Calu3 (cell line): Measurements from ENCODE around the gene KMT2A. TPM values are rescaled to one million over a fixed set of nuclear protein-coding genes. Genes with fewer than 3 reads are reported as not detected.

Source experiments
- BruUV-seq: library from RNA; stranded (reverse); fragments of 400-500 nt; replicated peaks from 2 replicates; lab custom pipeline; 2021; lab: Mats Ljungman, UMichigan
- CTCF ChIA-PET: fragments of 300-600 bp; sonication (Branson Sonifier 250); formaldehyde crosslinking; loops from one replicate; lab custom pipeline; 2022; ENCODE audit warnings: antibody characterized with exemption; lab: Charles Lee
- DNase-seq: peaks from one replicate; pipeline ENCODE4 v3.0.0; 2022
- H3K27ac Mint-ChIP-seq: one replicate; pipeline ENCODE4 v1.8.0; 2022; ENCODE audit warnings: mixed read lengths; ENCODE audit not compliant: unreplicated experiment
- H3K27me3 Mint-ChIP-seq: one replicate; pipeline ENCODE4 v1.8.0; 2022; ENCODE audit warnings: mixed read lengths; ENCODE audit not compliant: unreplicated experiment
- H3K36me3 Mint-ChIP-seq: one replicate; pipeline ENCODE4 v1.8.0; 2022; ENCODE audit warnings: mild to moderate bottlenecking, moderate library complexity, mixed read lengths; ENCODE audit not compliant: insufficient read depth, unreplicated experiment
- H3K4me1 Mint-ChIP-seq: one replicate; pipeline ENCODE4 v1.8.0; 2022; ENCODE audit warnings: mild to moderate bottlenecking, low read depth, mixed read lengths; ENCODE audit not compliant: unreplicated experiment
- H3K4me3 Mint-ChIP-seq: one replicate; pipeline ENCODE4 v1.8.0; 2022; ENCODE audit warnings: mild to moderate bottlenecking, low read depth, moderate library complexity, mixed read lengths; ENCODE audit not compliant: unreplicated experiment
- H3K9me3 Mint-ChIP-seq: one replicate; pipeline ENCODE4 v1.8.0; 2022; ENCODE audit warnings: low read depth, mixed read lengths; ENCODE audit not compliant: unreplicated experiment
- intact Hi-C: fragments of 100-400 bp; cut with micrococcal nuclease; formaldehyde crosslinking; loops from one replicate; pipeline ENCODE4 v1.10.0; 2022; ENCODE audit not compliant: unreplicated experiment
- total RNA-seq: library from RNA; stranded (reverse); gene quantifications from 2 replicates; pipeline ENCODE4 v1.2.3, GENCODE V29; 2022
- TF ChIP-seq, protein P1 (sequence below): fragments of 200-600 bp; IDR thresholded peaks from one replicate; pipeline ENCODE4 v1.8.0; 2022; ENCODE audit warnings: antibody characterized with exemption; ENCODE audit not compliant: unreplicated experiment

The KMT2A gene
- total RNA-seq, 1 experiment from 2014 or later: 58.1 TPM

- H3K36me3 Mint-ChIP-seq: peaks cover 32% of the 10 kb centered on the region
- no TSS peak for BruUV-seq
- H3K27me3 Mint-ChIP-seq: no peaks in the 10 kb centered on the region
- no peaks in the 10 kb centered on the region for H3K9me3 Mint-ChIP-seq
- no peak for DNase-seq
- H3K4me1 Mint-ChIP-seq: no peaks in the 10 kb centered on the region
- CTCF ChIA-PET: no interaction called here
- intact Hi-C loops: no loop called here
- H3K4me3 Mint-ChIP-seq: no peak overlapping the region
- TF ChIP-seq, protein P1, sequence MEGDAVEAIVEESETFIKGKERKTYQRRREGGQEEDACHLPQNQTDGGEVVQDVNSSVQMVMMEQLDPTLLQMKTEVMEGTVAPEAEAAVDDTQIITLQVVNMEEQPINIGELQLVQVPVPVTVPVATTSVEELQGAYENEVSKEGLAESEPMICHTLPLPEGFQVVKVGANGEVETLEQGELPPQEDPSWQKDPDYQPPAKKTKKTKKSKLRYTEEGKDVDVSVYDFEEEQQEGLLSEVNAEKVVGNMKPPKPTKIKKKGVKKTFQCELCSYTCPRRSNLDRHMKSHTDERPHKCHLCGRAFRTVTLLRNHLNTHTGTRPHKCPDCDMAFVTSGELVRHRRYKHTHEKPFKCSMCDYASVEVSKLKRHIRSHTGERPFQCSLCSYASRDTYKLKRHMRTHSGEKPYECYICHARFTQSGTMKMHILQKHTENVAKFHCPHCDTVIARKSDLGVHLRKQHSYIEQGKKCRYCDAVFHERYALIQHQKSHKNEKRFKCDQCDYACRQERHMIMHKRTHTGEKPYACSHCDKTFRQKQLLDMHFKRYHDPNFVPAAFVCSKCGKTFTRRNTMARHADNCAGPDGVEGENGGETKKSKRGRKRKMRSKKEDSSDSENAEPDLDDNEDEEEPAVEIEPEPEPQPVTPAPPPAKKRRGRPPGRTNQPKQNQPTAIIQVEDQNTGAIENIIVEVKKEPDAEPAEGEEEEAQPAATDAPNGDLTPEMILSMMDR: no peak
- H3K27ac Mint-ChIP-seq: no peak overlapping the region
Observed at GRCh38 chr11:118497831-118498230, 61.5 kb downstream of the KMT2A start.

DNA sequence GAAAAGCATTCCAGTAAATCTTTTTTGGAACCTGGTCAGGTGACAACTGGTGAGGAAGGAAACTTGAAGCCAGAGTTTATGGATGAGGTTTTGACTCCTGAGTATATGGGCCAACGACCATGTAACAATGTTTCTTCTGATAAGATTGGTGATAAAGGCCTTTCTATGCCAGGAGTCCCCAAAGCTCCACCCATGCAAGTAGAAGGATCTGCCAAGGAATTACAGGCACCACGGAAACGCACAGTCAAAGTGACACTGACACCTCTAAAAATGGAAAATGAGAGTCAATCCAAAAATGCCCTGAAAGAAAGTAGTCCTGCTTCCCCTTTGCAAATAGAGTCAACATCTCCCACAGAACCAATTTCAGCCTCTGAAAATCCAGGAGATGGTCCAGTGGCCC, 66.9 kb downstream of the KMT2A start:
- Mint-ChIP-seq H3K36me3 (peaks cover 47% of the 10 kb centered on the region), H3K4me1 (no peaks in the 10 kb centered on the region), H3K4me3 (no peak overlapping the region), H3K27me3 (no peaks in the 10 kb centered on the region), H3K27ac (no peak overlapping the region), H3K9me3 (no peaks in the 10 kb centered on the region)
- no TSS peak for BruUV-seq
- intact Hi-C loops: no loop called here
- CTCF ChIA-PET: interaction anchor here (0.6 kb wide), 1 partner anchor 21 kb away, joined by 3 read pairs; no protein-coding TSS in a partner anchor
- TF ChIP-seq, protein P1: no peak
- no peak for DNase-seq

- intact Hi-C loops: no loop called here
- DNase-seq: no peak
- H3K27ac Mint-ChIP-seq: no peak overlapping the region
- H3K4me1 Mint-ChIP-seq: no peaks in the 10 kb centered on the region
- H3K27me3 Mint-ChIP-seq: no peaks in the 10 kb centered on the region
- no TSS peak for BruUV-seq
- no peaks in the 10 kb centered on the region for H3K9me3 Mint-ChIP-seq
- no peak overlapping the region for H3K4me3 Mint-ChIP-seq
- TF ChIP-seq, protein P1: no peak
- CTCF ChIA-PET: no interaction called here
- H3K36me3 Mint-ChIP-seq: peaks cover 48% of the 10 kb centered on the region
Observed at GRCh38 chr11:118511601-118512000, 75.3 kb downstream of the KMT2A start.

GRCh38 chr11:118514103-118514502, 77.8 kb downstream of the KMT2A start:
- TF ChIP-seq, protein P1: no peak
- CTCF ChIA-PET: no interaction called here
- BruUV-seq: no TSS peak
- peaks cover 49% of the 10 kb centered on the region for H3K36me3 Mint-ChIP-seq
- intact Hi-C loops: no loop called here
- H3K4me3 Mint-ChIP-seq: no peak overlapping the region
- no peak overlapping the region for H3K27ac Mint-ChIP-seq
- H3K27me3 Mint-ChIP-seq: no peaks in the 10 kb centered on the region
- no peaks in the 10 kb centered on the region for H3K9me3 Mint-ChIP-seq
- DNase-seq: no peak
- no peaks in the 10 kb centered on the region for H3K4me1 Mint-ChIP-seq
